Measurements from ENCODE around the gene ATP6V1B1. TPM values are rescaled to one million over a fixed set of nuclear protein-coding genes. Genes with fewer than 3 reads are reported as not detected.

Gene ATP6V1B1
- total RNA-seq, 1 experiment from 2014 or later, result not detected

DNA sequence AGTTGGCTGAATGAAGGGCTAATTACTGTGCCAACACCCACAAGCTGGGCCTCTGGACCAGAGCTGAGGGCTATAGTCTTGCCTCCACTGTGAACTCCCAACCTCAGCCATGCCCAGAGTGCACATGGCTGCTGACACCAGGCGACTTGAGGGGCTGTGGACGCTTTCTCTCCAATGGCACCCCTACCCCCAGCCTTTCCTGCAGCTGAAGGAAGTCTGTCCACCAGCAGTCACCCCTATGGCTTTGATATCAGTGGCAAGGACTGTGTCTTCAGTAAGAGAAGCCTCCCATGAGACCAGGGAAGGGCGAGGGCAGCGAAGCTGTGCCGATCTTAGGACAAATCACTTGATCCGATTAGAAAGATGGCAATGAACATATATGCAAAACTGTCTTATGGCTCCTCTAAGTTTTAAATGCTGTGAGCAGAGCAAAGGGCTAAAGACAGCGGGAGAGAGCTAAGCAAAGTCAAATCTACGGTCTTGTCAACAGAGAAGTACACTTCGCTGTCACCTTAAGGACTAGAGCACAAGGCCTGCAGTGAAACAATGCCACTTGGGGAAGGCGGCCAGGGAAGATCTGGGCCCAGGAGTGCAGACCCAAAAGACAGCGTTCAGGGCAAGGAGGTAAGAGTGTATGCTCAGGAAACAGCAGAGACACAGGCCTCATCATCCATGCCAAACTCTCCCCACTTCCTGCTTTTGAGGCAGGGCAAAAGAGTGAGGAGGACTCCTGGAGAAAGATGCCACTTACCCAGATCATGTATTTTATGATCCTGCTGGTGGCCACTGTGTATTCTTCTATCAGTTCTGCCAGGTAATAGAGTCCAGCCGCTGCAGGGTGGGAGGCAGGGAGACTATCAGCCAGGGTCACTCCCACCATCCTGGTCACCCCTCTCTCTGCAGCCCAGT is 57.5 kb downstream of the ATP6V1B1 start:
- Histone ChIP-seq H3K9me3 (ENCODE audit: low read length) (no peaks in the 10 kb centered on the region), H3K4me3 (ENCODE audit: low read length) (peak overlapping the region; percentile 83), H3K4me1 (ENCODE audit: insufficient read depth, low read length) (peaks cover 11% of the 10 kb centered on the region), H3K9ac (ENCODE audit: low read length) (peak overlapping the region; percentile 92; the same call in 1 of the 2 replicates), H4K20me1 (ENCODE audit: low read length) (peaks cover 14% of the 10 kb centered on the region; the same call in 1 of the 2 replicates), H3K27ac (ENCODE audit: low read length) (no peak overlapping the region), H3F3A (ENCODE audit: low read length, unreplicated experiment) (no peaks in the 10 kb centered on the region), H3K9me2 (replicated peaks; ENCODE audit: low read length) (no peaks in the 10 kb centered on the region), H3K27me3 (ENCODE audit: low read length) (no peaks in the 10 kb centered on the region), H2AFZ (ENCODE audit: low read length) (no peak overlapping the region), H3K79me2 (ENCODE audit: low read length) (peaks cover 30% of the 10 kb centered on the region), H3K4me2 (ENCODE audit: low read length) (peak overlapping the region; percentile 89), H3K36me3 (ENCODE audit: low read depth, low read length) (peaks cover 14% of the 10 kb centered on the region; the same call in 1 of the 2 replicates)
- intact Hi-C loops (cut with micrococcal nuclease), result no loop called here
- BruUV-seq (replicated peaks), result TSS peak; percentile 42
- no peak for ATAC-seq
- CTCF ChIA-PET, result no interaction called here
- POLR2A ChIA-PET (ENCODE audit: unreplicated experiment), result no interaction called here
- DNase-seq, result no peak
- TF ChIP-seq, protein P1, sequence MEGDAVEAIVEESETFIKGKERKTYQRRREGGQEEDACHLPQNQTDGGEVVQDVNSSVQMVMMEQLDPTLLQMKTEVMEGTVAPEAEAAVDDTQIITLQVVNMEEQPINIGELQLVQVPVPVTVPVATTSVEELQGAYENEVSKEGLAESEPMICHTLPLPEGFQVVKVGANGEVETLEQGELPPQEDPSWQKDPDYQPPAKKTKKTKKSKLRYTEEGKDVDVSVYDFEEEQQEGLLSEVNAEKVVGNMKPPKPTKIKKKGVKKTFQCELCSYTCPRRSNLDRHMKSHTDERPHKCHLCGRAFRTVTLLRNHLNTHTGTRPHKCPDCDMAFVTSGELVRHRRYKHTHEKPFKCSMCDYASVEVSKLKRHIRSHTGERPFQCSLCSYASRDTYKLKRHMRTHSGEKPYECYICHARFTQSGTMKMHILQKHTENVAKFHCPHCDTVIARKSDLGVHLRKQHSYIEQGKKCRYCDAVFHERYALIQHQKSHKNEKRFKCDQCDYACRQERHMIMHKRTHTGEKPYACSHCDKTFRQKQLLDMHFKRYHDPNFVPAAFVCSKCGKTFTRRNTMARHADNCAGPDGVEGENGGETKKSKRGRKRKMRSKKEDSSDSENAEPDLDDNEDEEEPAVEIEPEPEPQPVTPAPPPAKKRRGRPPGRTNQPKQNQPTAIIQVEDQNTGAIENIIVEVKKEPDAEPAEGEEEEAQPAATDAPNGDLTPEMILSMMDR (conservative IDR thresholded peaks at IDR 0.05; ENCODE audit: low read depth, low read length), result no peak
- no peak for TF ChIP-seq EZH2phosphoT487 (IDR thresholded peaks at IDR 0.05; ENCODE audit: borderline replicate concordance, low read length)
- no peak for TF ChIP-seq EZH2 (IDR thresholded peaks at IDR 0.05; ENCODE audit: low read length, unreplicated experiment)

GRCh38 chr2:70994009-70994698 is 58.5 kb downstream of the ATP6V1B1 start:
- CTCF ChIA-PET, result no interaction called here
- ATAC-seq, result peak; percentile 37
- Histone ChIP-seq H3K36me3 (ENCODE audit: low read depth, low read length) (peaks cover 7% of the 10 kb centered on the region; the same call in 1 of the 2 replicates), H3K4me3 (ENCODE audit: low read length) (peak overlapping the region; percentile 83), H3F3A (ENCODE audit: low read length, unreplicated experiment) (no peaks in the 10 kb centered on the region), H3K9me2 (replicated peaks; ENCODE audit: low read length) (no peaks in the 10 kb centered on the region), H3K4me1 (ENCODE audit: insufficient read depth, low read length) (peaks cover 11% of the 10 kb centered on the region), H3K27me3 (ENCODE audit: low read length) (no peaks in the 10 kb centered on the region), H3K79me2 (ENCODE audit: low read length) (peaks cover 30% of the 10 kb centered on the region), H4K20me1 (ENCODE audit: low read length) (peaks cover 14% of the 10 kb centered on the region; the same call in 1 of the 2 replicates), H3K9me3 (ENCODE audit: low read length) (no peaks in the 10 kb centered on the region), H3K4me2 (ENCODE audit: low read length) (peak overlapping the region; percentile 89), H2AFZ (ENCODE audit: low read length) (peak overlapping the region; percentile 90), H3K27ac (ENCODE audit: low read length) (no peak overlapping the region), H3K9ac (ENCODE audit: low read length) (peak overlapping the region; percentile 92)
- no peak for DNase-seq
- BruUV-seq (replicated peaks), result no TSS peak
- no peak for TF ChIP-seq EZH2phosphoT487 (IDR thresholded peaks at IDR 0.05; ENCODE audit: borderline replicate concordance, low read length)
- no peak for TF ChIP-seq EZH2 (IDR thresholded peaks at IDR 0.05; ENCODE audit: low read length, unreplicated experiment)
- TF ChIP-seq, protein P1 (conservative IDR thresholded peaks at IDR 0.05; ENCODE audit: low read depth, low read length), result no peak
- POLR2A ChIA-PET (ENCODE audit: unreplicated experiment), result no interaction called here
- intact Hi-C loops (cut with micrococcal nuclease), result no loop called here

All from PC-3 (cell line).